ENCODE results near the gene ZBTB42.

Gene ZBTB42

DNA sequence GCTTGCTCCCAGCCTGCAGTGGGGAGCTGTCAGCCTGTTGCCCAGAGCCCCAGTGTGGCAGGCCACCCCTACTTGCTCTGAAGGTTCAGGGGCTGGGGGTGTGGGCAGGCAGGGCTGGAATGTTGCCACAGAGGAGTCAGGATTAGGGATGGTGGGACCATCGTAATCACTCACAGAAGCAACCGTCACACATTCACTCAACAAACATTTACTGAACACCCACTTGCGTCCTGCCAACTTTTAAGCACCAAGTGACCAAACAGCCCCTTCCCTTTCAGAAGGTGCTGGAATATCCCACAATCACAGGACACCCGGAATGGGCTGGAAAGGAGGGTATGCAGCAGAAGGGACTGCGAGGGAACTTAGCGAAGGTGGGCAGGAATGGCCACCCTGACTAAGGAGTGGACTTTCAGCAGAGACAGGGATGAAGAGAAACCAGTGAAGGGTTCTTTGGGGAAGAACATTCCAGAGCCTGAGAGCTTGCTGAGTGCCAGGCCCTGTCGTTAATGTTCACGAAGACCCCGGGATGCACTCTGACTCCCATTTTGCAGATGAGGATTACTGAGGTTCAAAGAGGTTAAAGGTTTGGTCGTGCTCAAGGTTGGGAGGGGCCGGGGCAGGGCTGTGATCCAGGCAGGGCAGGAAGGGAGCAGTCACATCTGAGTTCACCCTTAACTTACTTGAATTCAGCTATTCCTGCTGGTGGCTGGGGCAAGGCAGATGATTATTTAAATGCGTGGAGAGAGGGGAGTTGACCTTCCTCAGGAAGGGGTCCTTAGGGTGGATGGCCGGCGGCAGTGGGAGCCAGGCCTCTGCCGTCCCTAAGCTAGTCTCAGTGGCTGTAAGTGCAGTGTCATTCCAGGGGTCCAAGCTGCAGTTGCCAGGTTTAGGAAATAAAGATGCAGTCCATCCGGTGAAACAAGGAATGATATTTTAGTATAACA is 2.3 kb upstream of the ZBTB42 start:
- H3K4me3 ChIP-seq (ENCODE audit: low read depth, low read length), result no peak overlapping the region
- TF ChIP-seq, protein P1, sequence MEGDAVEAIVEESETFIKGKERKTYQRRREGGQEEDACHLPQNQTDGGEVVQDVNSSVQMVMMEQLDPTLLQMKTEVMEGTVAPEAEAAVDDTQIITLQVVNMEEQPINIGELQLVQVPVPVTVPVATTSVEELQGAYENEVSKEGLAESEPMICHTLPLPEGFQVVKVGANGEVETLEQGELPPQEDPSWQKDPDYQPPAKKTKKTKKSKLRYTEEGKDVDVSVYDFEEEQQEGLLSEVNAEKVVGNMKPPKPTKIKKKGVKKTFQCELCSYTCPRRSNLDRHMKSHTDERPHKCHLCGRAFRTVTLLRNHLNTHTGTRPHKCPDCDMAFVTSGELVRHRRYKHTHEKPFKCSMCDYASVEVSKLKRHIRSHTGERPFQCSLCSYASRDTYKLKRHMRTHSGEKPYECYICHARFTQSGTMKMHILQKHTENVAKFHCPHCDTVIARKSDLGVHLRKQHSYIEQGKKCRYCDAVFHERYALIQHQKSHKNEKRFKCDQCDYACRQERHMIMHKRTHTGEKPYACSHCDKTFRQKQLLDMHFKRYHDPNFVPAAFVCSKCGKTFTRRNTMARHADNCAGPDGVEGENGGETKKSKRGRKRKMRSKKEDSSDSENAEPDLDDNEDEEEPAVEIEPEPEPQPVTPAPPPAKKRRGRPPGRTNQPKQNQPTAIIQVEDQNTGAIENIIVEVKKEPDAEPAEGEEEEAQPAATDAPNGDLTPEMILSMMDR (IDR thresholded peaks at IDR 0.05; ENCODE audit: low read depth, low read length), result no peak

GRCh38 chr14:104799244-104800014 is 1.5 kb upstream of the ZBTB42 start:
- TF ChIP-seq, protein P1 (IDR thresholded peaks at IDR 0.05; ENCODE audit: low read depth, low read length), result no peak
- peak overlapping the region; percentile 59 for H3K4me3 ChIP-seq (ENCODE audit: low read depth, low read length)

DNA sequence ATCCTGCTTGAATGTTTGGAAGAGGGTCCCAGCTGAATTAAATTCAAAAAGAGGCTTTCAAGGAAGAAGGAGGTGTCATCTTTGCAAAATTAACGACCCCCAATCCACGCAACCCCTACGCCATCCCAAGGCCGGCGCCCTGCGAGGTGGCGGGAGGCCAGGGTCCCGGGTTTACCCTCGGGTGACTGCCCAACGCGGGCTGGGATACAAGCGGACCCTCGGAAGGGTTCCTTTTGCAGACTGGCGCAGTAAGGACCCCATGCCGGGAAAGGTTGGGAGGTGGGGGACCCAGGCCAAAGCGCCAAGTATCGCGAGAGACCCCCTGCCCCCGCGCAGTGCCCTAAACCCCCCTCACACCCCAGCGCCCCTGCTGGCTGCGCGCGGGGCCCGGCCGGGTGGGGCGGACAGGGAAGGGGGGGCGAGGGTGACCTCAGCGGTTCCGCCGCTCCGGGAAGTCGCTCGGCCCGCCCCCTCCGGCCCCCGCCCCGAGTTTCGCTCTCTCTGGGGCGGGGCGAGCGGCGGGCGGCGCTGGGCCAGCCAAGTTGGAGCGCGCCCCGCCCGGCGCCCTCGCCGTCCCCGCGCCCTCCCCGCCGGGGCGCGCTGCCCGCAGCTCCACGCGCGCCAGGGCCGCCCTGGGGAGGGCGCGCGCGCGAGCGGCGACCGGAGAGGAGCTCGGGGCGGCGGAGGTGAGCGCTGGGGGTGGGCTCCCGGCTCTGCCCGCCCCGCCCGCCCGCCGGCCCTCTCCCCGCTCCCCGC is 708 bp upstream of the ZBTB42 start:
- TF ChIP-seq, protein P1 (IDR thresholded peaks at IDR 0.05; ENCODE audit: low read depth, low read length), result peak; percentile 21; the same call in 1 of the 2 replicates
- H3K4me3 ChIP-seq (ENCODE audit: low read depth, low read length), result peak overlapping the region; percentile 66

DNA sequence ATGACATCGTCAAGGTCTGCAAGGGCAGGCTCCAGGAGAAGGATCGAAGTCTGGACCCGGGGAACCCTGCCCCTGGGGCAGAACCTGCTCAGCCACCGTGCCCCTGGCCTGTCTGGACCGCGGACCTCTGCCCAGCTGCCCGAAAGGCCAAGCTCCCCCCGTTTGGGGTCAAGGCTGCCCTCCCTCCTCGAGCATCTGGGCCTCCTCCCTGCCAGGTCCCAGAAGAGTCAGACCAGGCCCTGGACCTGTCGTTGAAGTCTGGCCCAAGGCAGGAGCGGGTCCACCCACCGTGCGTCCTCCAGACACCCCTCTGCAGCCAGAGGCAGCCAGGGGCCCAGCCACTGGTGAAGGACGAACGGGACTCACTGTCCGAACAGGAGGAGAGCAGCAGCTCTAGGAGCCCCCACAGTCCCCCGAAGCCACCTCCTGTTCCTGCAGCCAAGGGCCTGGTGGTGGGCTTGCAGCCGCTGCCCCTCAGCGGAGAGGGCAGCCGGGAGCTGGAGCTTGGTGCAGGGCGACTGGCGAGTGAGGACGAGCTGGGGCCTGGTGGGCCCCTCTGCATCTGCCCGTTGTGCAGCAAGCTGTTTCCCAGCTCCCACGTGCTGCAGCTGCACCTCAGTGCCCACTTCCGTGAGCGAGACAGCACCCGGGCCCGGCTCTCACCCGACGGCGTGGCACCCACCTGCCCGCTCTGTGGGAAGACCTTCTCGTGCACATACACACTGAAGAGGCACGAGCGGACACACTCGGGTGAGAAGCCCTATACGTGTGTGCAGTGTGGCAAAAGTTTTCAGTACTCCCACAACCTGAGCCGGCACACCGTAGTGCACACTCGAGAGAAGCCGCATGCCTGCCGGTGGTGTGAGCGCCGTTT is 856 bp downstream of the ZBTB42 start:
- TF ChIP-seq, protein P1 (IDR thresholded peaks at IDR 0.05; ENCODE audit: low read depth, low read length), result no peak
- H3K4me3 ChIP-seq (ENCODE audit: low read depth, low read length), result peak overlapping the region; percentile 66

DNA sequence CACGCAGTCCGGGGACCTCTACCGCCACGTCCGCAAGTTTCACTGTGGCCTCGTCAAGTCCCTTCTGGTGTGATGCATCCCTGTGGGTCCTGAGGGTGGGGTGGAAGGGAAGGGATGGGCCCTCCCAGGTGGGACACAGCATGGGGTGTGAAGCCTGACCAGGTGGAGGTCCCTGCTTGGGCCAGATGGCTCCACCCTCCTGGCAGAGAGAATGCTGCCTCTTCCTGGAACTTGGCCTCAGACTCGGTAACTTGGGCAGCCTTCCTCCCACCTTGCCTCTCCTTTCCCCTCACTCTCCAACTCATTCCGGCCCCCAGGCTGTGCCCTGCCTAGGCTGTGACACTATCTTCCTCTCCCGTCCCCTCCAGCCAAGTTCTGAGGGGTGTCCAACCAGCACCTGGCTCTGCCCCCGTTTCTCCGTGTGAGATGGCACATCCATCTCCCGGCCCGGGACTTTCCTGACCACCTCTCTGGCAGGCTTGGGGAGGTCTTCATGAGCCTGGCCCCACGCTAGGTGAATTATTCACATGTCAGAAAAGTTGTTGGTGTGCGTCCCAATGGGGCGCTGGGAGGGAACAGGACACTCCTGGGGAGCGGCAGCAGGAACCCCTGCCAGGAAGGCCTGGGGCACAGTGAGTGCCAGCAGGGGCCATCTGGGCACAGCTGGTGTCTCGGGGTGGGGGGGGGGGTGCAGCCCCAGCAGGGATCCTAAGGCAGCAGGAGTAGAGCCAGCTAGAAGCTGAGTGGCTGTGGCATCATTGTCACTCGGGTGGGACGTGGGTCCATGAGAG is 1.7 kb downstream of the ZBTB42 start:
- TF ChIP-seq, protein P1 (IDR thresholded peaks at IDR 0.05; ENCODE audit: low read depth, low read length), result no peak
- H3K4me3 ChIP-seq (ENCODE audit: low read depth, low read length), result no peak overlapping the region

All from WI38 (cell line).